PC-3 (cell line): ENCODE data around the gene ZFP28.

Experiments
- CTCF ChIP-seq: fragments of 300-600 bp; sonication (generic); conservative IDR thresholded peaks from 2 replicates; pipeline ENCODE4 v1.5.1; 2017; ENCODE audit warnings: antibody characterized with exemption, low read depth, mild to moderate bottlenecking, low read length
- EZH2 ChIP-seq: fragments of 300-600 bp; sonication (generic); IDR thresholded peaks from one replicate; pipeline ENCODE4 v1.6.1; 2017; ENCODE audit warnings: antibody characterized with exemption, mild to moderate bottlenecking, low read length; ENCODE audit not compliant: unreplicated experiment
- EZH2phosphoT487 ChIP-seq: fragments of 300-600 bp; sonication (generic); IDR thresholded peaks from 2 replicates; pipeline ENCODE4 v1.6.1; 2018; ENCODE audit warnings: mild to moderate bottlenecking, antibody characterized with exemption, low read length, borderline replicate concordance

GRCh38 chr19:56537442-56537841 lies 1.3 kb upstream of the ZFP28 start:
- no peak for TF ChIP-seq CTCF
- no peak for TF ChIP-seq EZH2
- no peak for TF ChIP-seq EZH2phosphoT487
